HG02884 (cell line): ENCODE results near the gene CHST1.

Source experiments
- ATAC-seq: cut with Tn5 transposase; IDR thresholded peaks from one replicate; pipeline ENCODE4 v1.9.1; 2021; ENCODE audit warnings: mild to moderate bottlenecking, moderate library complexity; ENCODE audit not compliant: unreplicated experiment

CHST1 gene

DNA sequence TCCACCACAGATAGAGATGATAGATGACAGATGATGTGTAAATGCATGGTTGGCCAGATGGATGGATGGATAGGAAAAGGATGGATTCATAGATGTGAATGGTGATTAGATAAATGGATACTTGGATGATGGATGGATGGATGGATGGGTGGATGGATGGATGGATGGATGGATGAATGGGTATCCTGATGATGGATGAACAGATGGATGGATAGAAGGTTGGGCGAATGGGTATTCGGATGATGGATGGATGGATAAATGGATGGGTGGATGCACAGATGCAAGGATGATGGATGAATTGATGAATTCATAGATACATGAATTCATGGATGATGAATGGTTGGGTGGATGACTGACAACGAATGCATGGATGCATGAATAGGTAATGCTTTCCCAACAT is 56.1 kb downstream of the CHST1 start:
- ATAC-seq: no peak

DNA sequence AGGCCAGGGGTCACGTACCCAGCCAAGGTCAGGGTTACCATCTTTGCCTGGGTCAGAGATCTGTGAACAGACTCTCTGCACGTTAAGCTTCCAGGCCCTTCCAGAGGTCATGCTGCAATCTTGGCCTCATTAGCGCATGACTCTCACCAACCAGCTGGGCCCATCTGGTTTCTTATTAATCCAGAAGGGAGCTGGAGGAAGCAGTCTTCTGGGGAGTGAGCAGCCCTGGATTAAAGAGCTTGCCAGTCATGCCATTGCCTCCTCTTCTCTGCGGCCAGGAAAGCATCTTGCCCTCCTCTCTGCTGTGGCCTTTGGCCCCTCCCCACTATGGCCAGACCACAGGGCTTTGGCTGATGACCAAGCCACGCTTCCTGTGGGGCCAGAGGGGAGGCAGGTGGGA is 57.4 kb downstream of the CHST1 start:
- ATAC-seq: no peak

DNA sequence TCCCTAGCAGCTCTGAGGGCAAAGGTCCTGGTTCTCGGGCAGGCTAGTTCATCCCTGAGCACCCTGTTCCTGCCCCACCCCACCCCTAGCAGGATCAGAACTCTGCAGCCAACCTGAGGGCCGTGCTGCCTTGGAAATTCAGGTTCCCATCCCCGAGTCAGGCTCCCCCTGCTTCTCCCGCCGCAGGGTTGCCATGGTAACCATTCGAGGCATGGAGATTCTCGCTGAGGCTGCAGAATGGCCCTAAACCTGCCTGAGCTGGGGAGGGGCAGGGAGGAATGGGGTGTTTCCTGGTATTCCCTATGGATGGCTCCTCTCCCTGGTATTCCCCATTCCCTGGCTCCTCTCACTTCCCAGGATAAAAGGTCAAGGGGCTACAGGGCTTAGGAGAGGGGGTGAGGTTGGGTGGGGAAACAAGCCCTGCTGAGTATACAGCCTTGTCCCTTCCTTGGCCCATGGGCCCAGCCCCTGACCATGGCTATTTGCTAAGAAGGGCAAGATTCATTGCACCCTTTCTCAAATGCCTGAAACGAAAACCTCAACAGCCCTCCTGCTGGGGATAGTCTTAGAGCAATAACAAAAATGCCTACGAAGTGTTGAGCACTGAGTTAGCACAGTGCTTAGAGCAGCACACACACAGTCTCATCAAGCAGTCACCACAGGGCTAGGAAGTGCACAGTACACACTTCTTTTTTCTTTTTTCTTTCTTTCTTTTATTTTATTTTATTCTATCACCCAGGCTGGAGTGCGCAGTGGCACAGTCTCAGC is 58.7 kb downstream of the CHST1 start:
- ATAC-seq: no peak

DNA sequence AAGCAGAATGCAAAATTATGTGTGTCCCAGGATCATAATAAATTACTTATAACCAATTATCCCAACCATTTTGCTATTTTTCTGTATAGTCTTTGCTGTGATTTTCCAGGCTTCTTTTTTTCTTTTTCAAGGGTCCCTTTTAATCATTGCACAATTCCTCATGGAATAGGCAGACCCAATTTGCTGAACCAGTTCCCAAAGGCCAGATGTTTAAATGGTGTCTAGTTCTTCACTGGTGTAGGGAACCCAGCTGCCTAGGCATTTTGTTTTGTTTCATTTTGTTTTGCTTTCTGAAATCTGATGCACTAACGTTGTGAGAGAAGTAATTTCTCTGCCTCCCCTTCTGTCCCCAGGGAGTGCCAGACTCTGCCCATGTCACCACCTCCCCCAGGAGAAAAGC is 60.4 kb downstream of the CHST1 start:
- no peak for ATAC-seq

DNA sequence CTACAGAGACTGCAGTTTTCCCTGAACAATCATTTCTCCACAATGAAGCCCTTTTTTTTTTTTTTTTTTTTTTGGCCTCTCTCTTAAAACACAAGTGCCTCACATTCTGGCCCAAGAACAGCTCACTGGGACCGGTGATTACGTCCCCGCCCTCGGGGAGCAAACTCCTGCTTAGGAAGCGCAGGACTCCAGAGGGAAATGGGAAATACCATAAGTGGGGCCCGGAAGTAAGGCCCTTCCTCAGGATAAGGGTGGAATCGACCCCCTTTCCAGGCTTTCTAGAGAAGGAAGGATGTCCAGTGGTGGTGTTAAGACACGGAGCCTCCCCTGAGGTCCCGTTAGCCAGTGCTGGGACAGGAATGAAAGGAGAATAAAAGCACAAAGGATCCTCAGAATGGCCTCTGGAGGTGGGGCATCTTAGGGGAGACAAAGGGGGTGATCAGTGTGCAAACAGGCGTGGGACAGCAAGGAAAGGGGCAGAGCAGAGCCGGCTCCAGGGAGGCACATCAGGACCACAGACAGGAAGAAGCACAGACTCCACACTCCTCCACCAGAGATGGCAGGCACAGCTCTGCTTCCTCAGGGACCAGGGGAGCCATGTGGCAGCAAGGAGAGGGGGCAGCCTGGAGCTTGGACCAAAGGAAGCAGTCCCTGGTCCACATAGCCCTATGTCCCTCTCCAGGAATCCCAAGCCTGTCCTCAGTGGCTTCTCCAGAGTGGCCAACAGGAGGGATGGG is 61.3 kb downstream of the CHST1 start:
- ATAC-seq: no peak

DNA sequence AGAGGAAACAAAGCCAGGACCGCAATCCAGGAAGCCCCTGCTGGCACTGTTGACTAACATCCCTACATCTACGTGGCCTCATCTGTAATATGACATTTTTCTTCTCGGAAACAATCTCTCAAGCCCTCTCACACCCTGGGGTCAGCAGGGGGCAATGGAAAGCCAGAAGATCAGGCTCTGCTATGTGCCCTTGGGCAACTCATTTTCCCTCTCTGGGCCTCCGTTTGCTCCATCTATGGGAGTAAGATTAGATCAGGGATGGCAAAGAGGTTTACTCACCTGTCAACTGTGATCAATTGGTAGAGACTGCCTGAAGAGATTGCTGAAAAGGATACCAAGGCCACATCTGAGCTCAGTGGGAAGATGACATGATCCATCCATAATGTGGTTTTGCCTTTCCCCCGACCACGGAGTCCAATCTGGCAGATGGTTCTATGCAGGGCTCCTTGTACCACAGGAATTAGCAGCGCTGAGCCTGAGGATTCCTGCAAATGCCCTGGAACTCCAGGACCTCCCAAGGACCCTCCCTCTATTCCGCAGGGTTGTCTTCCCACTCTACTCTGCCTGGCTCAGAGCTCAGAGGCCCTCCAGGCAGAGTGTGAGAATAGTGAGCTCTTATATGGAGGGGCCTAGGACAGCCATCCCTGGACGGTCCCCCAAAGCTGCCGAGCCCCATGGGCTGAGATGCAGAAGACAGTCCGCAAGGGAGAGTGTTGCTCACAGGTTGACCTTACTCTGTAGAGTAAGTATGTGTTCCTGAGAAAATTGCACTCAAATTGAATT is 66.1 kb downstream of the CHST1 start:
- no peak for ATAC-seq
